Upper lobe of left lung (tissue), 4 donors: ENCODE results near the gene TMEM106C.

Experiments used
- EP300 ChIP-seq, 4 donors: sonication (generic); formaldehyde crosslinking; IDR thresholded peaks; one replicate each; pipeline ENCODE4 v1.5.1; 2017; ENCODE audit warnings: antibody characterized with exemption in 4 of 4, control low read depth in 2 of 4
- POLR2A ChIP-seq, 4 donors: fragments of 450-650 bp; IDR thresholded peaks; one replicate each; pipeline ENCODE4 v1.5.1; 2016 to 2017; ENCODE audit warnings: antibody characterized with exemption in 4 of 4, mild to moderate bottlenecking in 2 of 4
- TF ChIP-seq, protein P1 (sequence below), 6 experiments: fragments of 450-650 bp in 4 of 6; fragments of 200-600 bp in 2 of 6; sonication (generic) in 2 of 6; IDR thresholded peaks; one replicate each; pipeline ENCODE4 v1.5.1; 2016 to 2019; ENCODE audit warnings: antibody characterized with exemption in 6 of 6

DNA sequence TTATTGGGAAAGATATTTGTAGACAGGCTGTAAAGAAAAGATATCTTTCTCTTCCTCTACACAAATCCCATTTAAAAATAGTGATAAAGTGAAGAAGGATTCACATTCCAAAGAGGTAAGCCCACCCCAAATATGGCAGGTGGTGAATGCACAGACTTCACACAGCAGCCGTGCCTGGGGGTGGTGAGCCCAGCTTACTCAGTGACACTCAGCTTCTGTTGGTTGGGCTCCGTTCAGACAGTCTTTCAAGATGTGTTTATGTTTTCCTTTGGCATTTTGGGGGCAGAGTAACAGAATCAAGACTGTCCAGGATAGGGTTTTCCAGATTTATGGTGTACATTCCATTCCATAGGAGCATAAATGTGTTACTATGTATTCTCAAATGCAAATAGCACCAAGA is 45.0 kb downstream of the TMEM106C start:
- TF ChIP-seq, protein P1, sequence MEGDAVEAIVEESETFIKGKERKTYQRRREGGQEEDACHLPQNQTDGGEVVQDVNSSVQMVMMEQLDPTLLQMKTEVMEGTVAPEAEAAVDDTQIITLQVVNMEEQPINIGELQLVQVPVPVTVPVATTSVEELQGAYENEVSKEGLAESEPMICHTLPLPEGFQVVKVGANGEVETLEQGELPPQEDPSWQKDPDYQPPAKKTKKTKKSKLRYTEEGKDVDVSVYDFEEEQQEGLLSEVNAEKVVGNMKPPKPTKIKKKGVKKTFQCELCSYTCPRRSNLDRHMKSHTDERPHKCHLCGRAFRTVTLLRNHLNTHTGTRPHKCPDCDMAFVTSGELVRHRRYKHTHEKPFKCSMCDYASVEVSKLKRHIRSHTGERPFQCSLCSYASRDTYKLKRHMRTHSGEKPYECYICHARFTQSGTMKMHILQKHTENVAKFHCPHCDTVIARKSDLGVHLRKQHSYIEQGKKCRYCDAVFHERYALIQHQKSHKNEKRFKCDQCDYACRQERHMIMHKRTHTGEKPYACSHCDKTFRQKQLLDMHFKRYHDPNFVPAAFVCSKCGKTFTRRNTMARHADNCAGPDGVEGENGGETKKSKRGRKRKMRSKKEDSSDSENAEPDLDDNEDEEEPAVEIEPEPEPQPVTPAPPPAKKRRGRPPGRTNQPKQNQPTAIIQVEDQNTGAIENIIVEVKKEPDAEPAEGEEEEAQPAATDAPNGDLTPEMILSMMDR (IDR thresholded peaks at IDR 0.05) = no peak
- no peak for TF ChIP-seq EP300 (IDR thresholded peaks at IDR 0.05)
- no peak for TF ChIP-seq POLR2A (IDR thresholded peaks at IDR 0.05)
